B cell (primary cell): ENCODE data around the gene PROM2.

Source experiments
- CTCF ChIP-seq: fragments of 200-600 bp; IDR thresholded peaks from one replicate; pipeline ENCODE4 v1.8.0; 2022; ENCODE audit warnings: antibody characterized with exemption, mild to moderate bottlenecking
- EZH2 ChIP-seq: IDR thresholded peaks from 2 replicates; pipeline ENCODE4 v1.6.1; 2012; ENCODE audit warnings: borderline replicate concordance, low read depth, mild to moderate bottlenecking, moderate library complexity, low read length; ENCODE audit not compliant: insufficient read depth, poor library complexity, severe bottlenecking

GRCh38 chr2:95301876-95302641 lies 27.8 kb downstream of the PROM2 start:
- TF ChIP-seq CTCF (no peak), EZH2 (no peak)
